HFF-Myc (cell line): ENCODE measurements around the gene ALAD.
"Not testable (repeated sequence)": the region's sequence is repeated elsewhere in the genome, so short reads cannot be mapped to it uniquely, and the experiment has no call there.

Source experiments
- DNase-seq: peaks from one replicate; pipeline ENCODE4 v3.0.0-alpha.2; 2011; ENCODE audit warnings: low read depth; ENCODE audit errors: extremely low read depth
- H3K4me3 ChIP-seq: replicated peaks from 2 replicates; pipeline ENCODE4 v1.5.1; 2011; ENCODE audit warnings: low read depth, mild to moderate bottlenecking, control low read depth, low read length
- CTCF ChIP-seq: IDR thresholded peaks from 2 replicates; pipeline ENCODE4 v1.5.1; 2012; ENCODE audit warnings: mild to moderate bottlenecking, low read depth, low read length, control low read depth; ENCODE audit errors: missing control alignments

ALAD gene

DNA sequence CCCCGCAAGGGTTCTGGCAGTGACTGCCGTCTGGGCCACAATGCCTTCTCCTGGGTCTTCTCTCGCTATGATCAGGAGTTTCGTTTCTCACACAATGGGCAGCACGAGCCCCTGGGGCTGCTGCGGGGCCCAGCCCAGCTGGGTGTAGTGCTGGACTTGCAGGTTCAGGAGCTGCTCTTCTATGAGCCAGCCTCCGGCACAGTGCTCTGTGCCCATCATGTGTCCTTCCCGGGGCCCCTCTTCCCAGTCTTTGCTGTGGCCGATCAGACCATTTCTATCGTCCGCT is 31.3 kb downstream of the ALAD start:
- DNase-seq, result no peak
- TF ChIP-seq CTCF, result no peak
- no peak overlapping the region for H3K4me3 ChIP-seq

DNA sequence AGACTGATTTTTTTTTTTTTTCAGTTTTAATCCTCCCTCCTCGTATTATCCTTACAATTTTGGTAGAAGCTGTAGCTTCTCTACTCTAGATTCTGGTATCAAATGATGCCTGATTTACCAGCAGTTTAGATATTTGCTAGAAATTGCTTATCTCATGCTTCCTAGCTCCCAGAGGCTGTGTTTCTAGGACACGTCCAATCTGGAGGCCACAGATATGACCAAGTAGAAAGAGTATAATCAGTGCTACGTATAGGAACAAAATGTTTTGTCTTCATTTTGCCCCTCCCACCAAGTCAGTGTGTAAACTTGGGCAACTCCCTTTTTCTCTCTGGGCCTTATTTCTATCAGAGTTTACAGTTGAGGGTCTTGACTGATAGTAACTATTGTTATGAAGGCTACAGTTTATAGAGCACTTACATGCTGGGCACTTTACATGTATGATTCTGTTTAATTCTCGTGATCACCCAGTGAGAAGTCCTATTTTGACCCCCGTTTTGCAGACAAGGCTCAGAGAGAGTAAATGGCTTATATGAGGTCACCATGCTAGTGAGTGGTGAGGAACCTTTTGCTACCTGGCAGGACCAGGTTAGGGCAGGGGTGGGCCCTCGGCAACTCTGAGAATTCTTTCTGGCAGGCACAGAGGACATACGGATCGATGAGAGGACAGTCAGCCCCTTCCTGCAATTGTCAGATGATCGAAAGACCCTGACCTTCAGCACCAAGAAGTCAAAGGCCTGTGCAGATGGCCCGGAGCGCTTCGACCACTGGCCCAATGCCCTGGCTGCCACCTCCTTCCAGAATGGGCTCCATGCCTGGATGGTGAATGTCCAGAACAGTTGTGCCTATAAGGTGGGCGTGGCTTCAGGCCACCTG is 31.9 kb downstream of the ALAD start:
- no peak for TF ChIP-seq CTCF
- no peak overlapping the region for H3K4me3 ChIP-seq
- DNase-seq, result no peak

GRCh38 chr9:113368348-113368981 is 32.6 kb downstream of the ALAD start:
- DNase-seq, result no peak
- TF ChIP-seq CTCF, result no peak
- H3K4me3 ChIP-seq, result no peak overlapping the region

DNA sequence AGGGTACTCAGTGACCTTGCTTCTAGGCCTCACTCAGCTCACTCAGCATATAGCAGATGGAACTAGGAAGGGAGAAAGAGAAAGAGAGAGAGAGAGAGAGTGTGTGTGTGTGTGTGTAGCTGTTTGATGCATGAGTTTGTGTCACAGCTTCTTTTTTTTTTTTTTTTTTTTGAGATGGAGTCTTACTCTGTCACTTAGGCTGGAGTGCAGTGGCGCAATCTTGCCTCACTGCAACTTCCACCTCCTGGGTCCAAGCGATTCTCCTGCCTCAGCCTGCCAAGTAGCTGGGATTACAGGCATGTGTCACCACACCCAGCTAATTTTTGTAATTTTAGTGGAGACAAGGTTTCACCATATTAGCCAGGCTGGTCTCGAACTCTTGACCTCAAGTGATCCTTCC is 35.4 kb downstream of the ALAD start:
- not testable (repeated sequence) for DNase-seq, H3K4me3 ChIP-seq

DNA sequence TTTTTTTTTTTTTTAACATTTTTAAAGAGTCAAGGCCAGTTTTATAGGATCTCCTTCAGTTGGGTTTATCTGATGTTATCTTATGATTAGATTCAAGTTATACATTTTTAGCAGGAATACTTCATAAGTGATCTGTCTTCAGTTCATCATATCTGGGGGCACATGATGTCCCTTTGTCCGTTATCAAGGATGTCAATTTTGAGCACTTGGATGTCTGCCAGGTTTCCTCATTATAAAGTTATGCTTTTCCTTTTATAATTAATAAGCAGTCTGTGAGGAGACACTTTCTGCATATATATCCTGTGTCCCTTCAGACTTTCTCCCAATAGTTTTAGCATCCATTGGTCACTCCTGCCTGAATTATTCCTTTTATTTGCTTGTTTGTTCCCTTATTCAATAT is 36.1 kb downstream of the ALAD start:
- no peak for DNase-seq
- TF ChIP-seq CTCF, result no peak
- H3K4me3 ChIP-seq, result no peak overlapping the region

DNA sequence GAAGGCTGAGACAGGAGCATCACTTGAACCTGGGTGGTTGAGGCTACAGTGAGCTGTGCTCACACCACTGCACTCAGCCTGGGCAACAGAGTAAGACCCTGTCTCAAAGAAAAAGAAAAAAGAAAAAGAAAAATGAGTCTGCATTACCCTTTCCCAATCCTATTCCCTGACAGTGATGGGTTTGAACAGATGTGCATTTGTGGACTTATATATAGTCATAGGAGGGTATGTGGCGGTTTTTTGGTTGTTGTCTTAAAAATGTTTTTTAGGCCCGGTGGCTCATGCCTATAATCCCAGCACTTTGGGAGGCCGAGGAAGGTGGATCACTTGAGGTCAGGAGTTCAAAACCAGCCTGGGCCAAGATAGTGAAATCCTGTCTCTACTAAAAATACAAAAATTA is 37.7 kb downstream of the ALAD start:
- no peak for TF ChIP-seq CTCF
- no peak overlapping the region for H3K4me3 ChIP-seq
- DNase-seq, result no peak

DNA sequence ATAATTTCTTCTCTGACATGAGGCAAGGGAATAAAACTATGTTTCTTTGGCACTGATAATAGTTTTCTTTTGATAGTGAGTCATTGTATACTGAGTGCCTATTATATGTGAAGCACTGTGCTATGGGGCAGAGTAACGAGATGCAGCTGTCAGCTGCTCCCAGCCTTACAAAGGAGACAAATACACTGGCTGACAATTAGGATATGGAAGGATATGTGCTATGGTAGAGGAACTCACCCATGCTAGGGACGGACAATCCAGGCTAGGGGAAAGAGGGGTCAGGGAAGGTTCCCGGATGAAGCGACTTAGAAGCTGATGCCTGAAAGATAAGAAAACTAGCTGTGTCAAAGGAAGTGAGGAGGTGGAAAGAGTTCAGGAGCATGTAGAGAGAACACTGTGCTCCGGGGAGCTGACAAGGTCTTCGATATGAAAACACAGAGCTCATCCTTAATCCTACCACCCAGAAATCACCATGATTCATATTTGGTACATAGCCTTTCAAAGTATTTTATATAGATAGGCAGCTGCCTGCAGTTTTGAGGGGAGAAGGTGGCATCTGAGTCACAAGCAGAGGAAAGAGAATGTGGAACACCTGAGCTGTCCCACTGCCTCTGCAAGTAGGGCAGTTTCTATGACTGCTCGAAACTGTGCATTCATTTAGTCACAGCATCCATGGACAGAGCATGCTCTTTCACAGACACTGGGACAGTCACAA is 39.6 kb downstream of the ALAD start:
- H3K4me3 ChIP-seq, result no peak overlapping the region
- no peak for DNase-seq
- no peak for TF ChIP-seq CTCF
